ENCODE results near the gene EGF. TPM values are rescaled to one million over a fixed set of nuclear protein-coding genes. Genes with fewer than 3 reads are reported as not detected.

Gene EGF
- total RNA-seq, 1 donor from 2014 or later = not detected

DNA sequence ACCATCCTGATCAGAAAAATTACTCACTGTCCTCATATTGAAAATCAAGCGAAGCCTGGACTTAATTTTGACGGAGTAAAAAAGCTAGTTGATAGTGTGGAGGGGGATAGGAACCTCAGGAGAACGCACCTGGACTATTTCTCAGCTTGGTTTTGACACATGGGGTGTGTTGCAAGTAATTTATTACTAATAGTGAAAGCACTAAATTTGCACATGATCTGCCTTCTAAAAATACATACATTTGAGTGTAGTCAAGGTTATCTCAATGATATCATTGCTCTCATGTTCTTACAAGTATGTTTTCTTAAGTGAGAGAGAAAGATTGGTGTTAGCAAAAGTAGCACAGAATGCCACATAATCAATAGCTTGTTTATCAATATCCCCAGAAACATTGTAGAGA, 35.3 kb upstream of the EGF start:
- TF ChIP-seq, protein P1, sequence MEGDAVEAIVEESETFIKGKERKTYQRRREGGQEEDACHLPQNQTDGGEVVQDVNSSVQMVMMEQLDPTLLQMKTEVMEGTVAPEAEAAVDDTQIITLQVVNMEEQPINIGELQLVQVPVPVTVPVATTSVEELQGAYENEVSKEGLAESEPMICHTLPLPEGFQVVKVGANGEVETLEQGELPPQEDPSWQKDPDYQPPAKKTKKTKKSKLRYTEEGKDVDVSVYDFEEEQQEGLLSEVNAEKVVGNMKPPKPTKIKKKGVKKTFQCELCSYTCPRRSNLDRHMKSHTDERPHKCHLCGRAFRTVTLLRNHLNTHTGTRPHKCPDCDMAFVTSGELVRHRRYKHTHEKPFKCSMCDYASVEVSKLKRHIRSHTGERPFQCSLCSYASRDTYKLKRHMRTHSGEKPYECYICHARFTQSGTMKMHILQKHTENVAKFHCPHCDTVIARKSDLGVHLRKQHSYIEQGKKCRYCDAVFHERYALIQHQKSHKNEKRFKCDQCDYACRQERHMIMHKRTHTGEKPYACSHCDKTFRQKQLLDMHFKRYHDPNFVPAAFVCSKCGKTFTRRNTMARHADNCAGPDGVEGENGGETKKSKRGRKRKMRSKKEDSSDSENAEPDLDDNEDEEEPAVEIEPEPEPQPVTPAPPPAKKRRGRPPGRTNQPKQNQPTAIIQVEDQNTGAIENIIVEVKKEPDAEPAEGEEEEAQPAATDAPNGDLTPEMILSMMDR (IDR thresholded peaks at IDR 0.05; ENCODE audit: partially characterized antibody, unreplicated experiment) = no peak

DNA sequence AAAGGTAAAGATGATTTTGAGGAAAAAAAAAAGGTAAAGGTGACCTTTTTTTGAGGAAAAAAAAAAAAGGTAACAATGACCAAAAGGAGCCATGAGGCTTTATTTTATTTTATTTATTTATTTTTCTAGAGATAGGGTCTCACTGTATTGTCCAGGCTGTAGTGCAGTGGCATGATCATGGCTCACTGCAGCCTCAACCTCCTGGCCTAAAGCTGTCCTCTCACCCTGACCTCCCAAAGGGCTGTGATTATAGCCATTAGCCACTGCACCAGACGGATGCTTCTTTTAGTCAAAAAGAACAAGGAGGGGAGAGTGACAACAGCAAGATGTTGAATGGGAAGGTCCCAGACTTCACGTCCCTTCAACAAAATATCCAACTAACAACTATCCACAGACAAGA, 34.3 kb upstream of the EGF start:
- H3K4me3 Mint-ChIP-seq (ENCODE audit: unreplicated experiment) = no peak overlapping the region
- no peaks in the 10 kb centered on the region for H3K27me3 Mint-ChIP-seq (ENCODE audit: unreplicated experiment)
- no peaks in the 10 kb centered on the region for H3K4me1 Mint-ChIP-seq (ENCODE audit: low read depth, unreplicated experiment)
- H3K9me3 Mint-ChIP-seq (ENCODE audit: unreplicated experiment) = peaks cover 2% of the 10 kb centered on the region
- no peak for DNase-seq
- no peak overlapping the region for H3K27ac Mint-ChIP-seq (ENCODE audit: unreplicated experiment)
- TF ChIP-seq, protein P1 (IDR thresholded peaks at IDR 0.05; ENCODE audit: partially characterized antibody, unreplicated experiment) = no peak
- no peaks in the 10 kb centered on the region for H3K36me3 Mint-ChIP-seq (ENCODE audit: unreplicated experiment)

More for the DNA sequence above, 35.3 kb upstream of the EGF start:
- Mint-ChIP-seq H3K4me3 (ENCODE audit: unreplicated experiment) (no peak overlapping the region), H3K27ac (ENCODE audit: unreplicated experiment) (no peak overlapping the region), H3K27me3 (ENCODE audit: unreplicated experiment) (no peaks in the 10 kb centered on the region), H3K4me1 (ENCODE audit: low read depth, unreplicated experiment) (no peaks in the 10 kb centered on the region), H3K36me3 (ENCODE audit: unreplicated experiment) (no peaks in the 10 kb centered on the region), H3K9me3 (ENCODE audit: unreplicated experiment) (peaks cover 4% of the 10 kb centered on the region)
- no peak for DNase-seq

DNA sequence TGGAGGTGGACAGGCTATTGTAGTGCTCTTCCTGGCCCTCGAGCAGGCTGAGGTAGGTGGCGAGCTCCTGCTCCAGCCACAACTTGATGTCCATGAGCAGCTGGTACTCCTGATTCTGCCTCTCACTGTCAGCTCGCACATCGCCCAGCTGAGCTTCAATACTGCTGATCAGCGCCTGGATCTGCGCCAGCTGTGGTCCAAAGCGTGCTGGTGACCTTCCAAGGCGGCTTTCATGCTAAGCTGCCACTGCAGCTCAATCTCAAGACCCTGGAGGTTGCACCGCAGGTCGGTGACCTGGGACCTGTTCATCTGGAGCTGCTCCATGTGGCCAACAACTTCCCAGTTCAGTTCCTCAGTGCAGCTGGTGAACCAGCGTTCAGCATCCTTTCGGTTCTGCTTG, 33.6 kb upstream of the EGF start:
- Mint-ChIP-seq H3K36me3 (ENCODE audit: unreplicated experiment) (no peaks in the 10 kb centered on the region), H3K4me1 (ENCODE audit: low read depth, unreplicated experiment) (no peaks in the 10 kb centered on the region), H3K4me3 (ENCODE audit: unreplicated experiment) (no peak overlapping the region), H3K27ac (ENCODE audit: unreplicated experiment) (no peak overlapping the region), H3K27me3 (ENCODE audit: unreplicated experiment) (no peaks in the 10 kb centered on the region), H3K9me3 (ENCODE audit: unreplicated experiment) (peaks cover 2% of the 10 kb centered on the region)
- DNase-seq = no peak
- TF ChIP-seq, protein P1 (IDR thresholded peaks at IDR 0.05; ENCODE audit: partially characterized antibody, unreplicated experiment) = no peak

DNA sequence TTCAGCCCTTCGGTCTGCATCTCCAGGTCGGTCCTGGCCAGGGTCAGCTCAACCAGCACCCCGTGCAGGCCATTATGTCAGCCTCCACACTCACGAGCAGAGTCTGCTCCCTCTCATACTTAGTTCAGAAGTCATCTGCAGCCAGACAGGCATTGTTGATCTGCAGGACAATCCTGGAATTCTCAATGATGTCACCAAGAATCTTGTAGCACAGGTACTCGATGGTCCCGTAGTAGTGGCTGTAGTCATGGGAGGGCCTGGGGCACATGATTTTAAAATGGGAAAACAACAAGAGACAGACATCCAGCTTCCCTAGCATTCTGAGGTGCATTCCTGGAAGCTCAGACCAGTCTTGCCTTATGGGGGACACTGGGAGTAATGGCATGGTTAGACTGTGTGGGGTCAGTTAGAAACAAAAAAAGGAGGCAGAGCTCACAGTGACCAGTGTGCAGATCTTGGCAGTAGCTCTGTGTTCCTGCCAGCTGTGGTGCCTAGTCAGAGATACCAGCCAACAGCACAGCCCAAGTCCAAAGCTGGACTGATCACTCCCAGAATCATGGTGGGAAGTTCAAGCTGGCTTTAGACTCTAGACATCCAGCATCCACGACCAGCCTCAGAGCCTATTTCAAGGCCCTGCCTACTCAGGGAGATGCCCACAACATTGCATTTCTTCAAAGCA, 32.9 kb upstream of the EGF start:
- no peak for DNase-seq
- TF ChIP-seq, protein P1 (IDR thresholded peaks at IDR 0.05; ENCODE audit: partially characterized antibody, unreplicated experiment) = no peak
- Mint-ChIP-seq H3K27ac (ENCODE audit: unreplicated experiment) (no peak overlapping the region), H3K36me3 (ENCODE audit: unreplicated experiment) (no peaks in the 10 kb centered on the region), H3K9me3 (ENCODE audit: unreplicated experiment) (peaks cover 2% of the 10 kb centered on the region), H3K4me1 (ENCODE audit: low read depth, unreplicated experiment) (no peaks in the 10 kb centered on the region), H3K4me3 (ENCODE audit: unreplicated experiment) (no peak overlapping the region), H3K27me3 (ENCODE audit: unreplicated experiment) (no peaks in the 10 kb centered on the region)

DNA sequence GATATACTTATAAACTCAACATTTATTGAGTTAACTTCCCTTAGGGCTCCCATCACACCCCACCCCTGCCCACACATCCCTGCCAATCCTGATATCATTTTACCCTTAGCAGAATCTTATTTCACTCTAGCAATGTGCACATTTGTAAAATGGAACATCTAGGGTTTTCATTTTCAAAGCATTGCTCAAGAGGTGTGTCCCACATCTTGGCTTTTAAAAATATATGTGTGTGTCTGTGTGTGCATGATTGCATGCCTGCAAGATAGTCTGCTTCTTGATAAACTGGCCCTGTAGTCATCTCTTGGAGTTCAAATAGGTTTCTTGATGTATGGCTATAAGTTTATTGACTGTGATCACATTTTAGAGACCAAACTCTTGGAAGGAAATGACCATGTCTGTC, 26.4 kb upstream of the EGF start:
- no peaks in the 10 kb centered on the region for H3K4me1 Mint-ChIP-seq (ENCODE audit: low read depth, unreplicated experiment)
- TF ChIP-seq, protein P1 (IDR thresholded peaks at IDR 0.05; ENCODE audit: partially characterized antibody, unreplicated experiment) = no peak

More for the DNA sequence above, 26.4 kb upstream of the EGF start:
- no peak overlapping the region for H3K27ac Mint-ChIP-seq (ENCODE audit: unreplicated experiment)
- DNase-seq = no peak
- H3K9me3 Mint-ChIP-seq (ENCODE audit: unreplicated experiment) = no peaks in the 10 kb centered on the region
- no peak overlapping the region for H3K4me3 Mint-ChIP-seq (ENCODE audit: unreplicated experiment)
- no peaks in the 10 kb centered on the region for H3K27me3 Mint-ChIP-seq (ENCODE audit: unreplicated experiment)
- no peaks in the 10 kb centered on the region for H3K36me3 Mint-ChIP-seq (ENCODE audit: unreplicated experiment)

Measured in glutamatergic neuron (in vitro differentiated cells).